Fibroblast of the conjunctiva (primary cell): Measurements from ENCODE around the gene ZC3H18.
A peak's percentile ranks its signal among the peaks of the same experiment; 100 is the strongest.

Source experiments
- DNase-seq: peaks from one replicate; pipeline ENCODE4 v3.0.0-alpha.2; 2010; ENCODE audit warnings: low read depth

ZC3H18 gene

GRCh38 chr16:88532434-88533241 lies 37.6 kb upstream of the ZC3H18 start:
- DNase-seq: no peak

GRCh38 chr16:88533381-88533917 lies 36.8 kb upstream of the ZC3H18 start:
- DNase-seq: no peak

- peak; percentile 9 for DNase-seq
These were observed 36.1 kb upstream of the ZC3H18 start for GRCh38 chr16:88533932-88534637.

GRCh38 chr16:88534638-88535190 lies 35.5 kb upstream of the ZC3H18 start:
- peak; percentile 28 for DNase-seq

- DNase-seq: no peak
These were observed 34.9 kb upstream of the ZC3H18 start for GRCh38 chr16:88535191-88535856.

- DNase-seq: no peak
These were observed 34.4 kb upstream of the ZC3H18 start for GRCh38 chr16:88535857-88536222.

- DNase-seq: no peak
These were observed 33.7 kb upstream of the ZC3H18 start for GRCh38 chr16:88536510-88536909.

- DNase-seq: no peak
These were observed 33.0 kb upstream of the ZC3H18 start for GRCh38 chr16:88536971-88537751.

GRCh38 chr16:88537859-88538258 lies 32.3 kb upstream of the ZC3H18 start:
- DNase-seq: no peak

- no peak for DNase-seq
These were observed 31.7 kb upstream of the ZC3H18 start for GRCh38 chr16:88538366-88539060.

GRCh38 chr16:88539261-88539651 lies 30.9 kb upstream of the ZC3H18 start:
- DNase-seq: no peak

- DNase-seq: no peak
These were observed 30.4 kb upstream of the ZC3H18 start for GRCh38 chr16:88539652-88540345.

- no peak for DNase-seq
These were observed 29.7 kb upstream of the ZC3H18 start for GRCh38 chr16:88540346-88540977.

- DNase-seq: no peak
These were observed 28.2 kb upstream of the ZC3H18 start for GRCh38 chr16:88541831-88542616.

- no peak for DNase-seq
These were observed 26.9 kb upstream of the ZC3H18 start for GRCh38 chr16:88543230-88543813.

GRCh38 chr16:88545781-88546180 lies 24.4 kb upstream of the ZC3H18 start:
- DNase-seq: no peak

- no peak for DNase-seq
These were observed 21.9 kb upstream of the ZC3H18 start for GRCh38 chr16:88548131-88548874.

- no peak for DNase-seq
These were observed 21.2 kb upstream of the ZC3H18 start for GRCh38 chr16:88548985-88549384.
